GM18868 (cell line): ENCODE data around the gene HEXIM2.

Experiments used
- ATAC-seq: cut with Tn5 transposase; IDR thresholded peaks from one replicate; pipeline ENCODE4 v1.9.1; 2021; ENCODE audit warnings: mild to moderate bottlenecking, moderate library complexity; ENCODE audit not compliant: unreplicated experiment

Gene HEXIM2

GRCh38 chr17:45143767-45144198, 17.9 kb upstream of the HEXIM2 start:
- ATAC-seq = no peak

GRCh38 chr17:45144199-45145034, 17.3 kb upstream of the HEXIM2 start:
- no peak for ATAC-seq

- no peak for ATAC-seq
These were observed 16.7 kb upstream of the HEXIM2 start for GRCh38 chr17:45145035-45145389.

GRCh38 chr17:45146166-45146565, 15.5 kb upstream of the HEXIM2 start:
- ATAC-seq = no peak

- ATAC-seq = no peak
These were observed 15.1 kb upstream of the HEXIM2 start for GRCh38 chr17:45146592-45146889.

- no peak for ATAC-seq
These were observed 14.6 kb upstream of the HEXIM2 start for GRCh38 chr17:45146890-45147580.

- no peak for ATAC-seq
These were observed 14.0 kb upstream of the HEXIM2 start for GRCh38 chr17:45147581-45148182.

GRCh38 chr17:45148183-45149036, 13.3 kb upstream of the HEXIM2 start, which contains the start of gene HEXIM1:
Gene HEXIM1, plus strand, starts transcription at chr17:45148475. Its CDS starts 716 bp downstream, at chr17:45149191.
- peak; percentile 59 for ATAC-seq

- ATAC-seq = peak; percentile 32
These were observed 12.5 kb upstream of the HEXIM2 start for GRCh38 chr17:45149037-45149668.

- no peak for ATAC-seq
These were observed 11.7 kb upstream of the HEXIM2 start for GRCh38 chr17:45149669-45150664.

GRCh38 chr17:45150911-45151809, 10.5 kb upstream of the HEXIM2 start:
- ATAC-seq = no peak

- ATAC-seq = no peak
These were observed 6.6 kb upstream of the HEXIM2 start for GRCh38 chr17:45155029-45155428.

GRCh38 chr17:45155483-45155882, 6.2 kb upstream of the HEXIM2 start:
- ATAC-seq = no peak

GRCh38 chr17:45156242-45156641, 5.4 kb upstream of the HEXIM2 start:
- no peak for ATAC-seq

GRCh38 chr17:45160447-45161287, 1.0 kb upstream of the HEXIM2 start:
- ATAC-seq = peak; percentile 8

GRCh38 chr17:45162025-45162687, 481 bp downstream of the HEXIM2 start:
- no peak for ATAC-seq

GRCh38 chr17:45164734-45165269, 3.1 kb downstream of the HEXIM2 start:
- ATAC-seq = no peak
